Measurements from ENCODE around the gene MRTFB.

Gene MRTFB

DNA sequence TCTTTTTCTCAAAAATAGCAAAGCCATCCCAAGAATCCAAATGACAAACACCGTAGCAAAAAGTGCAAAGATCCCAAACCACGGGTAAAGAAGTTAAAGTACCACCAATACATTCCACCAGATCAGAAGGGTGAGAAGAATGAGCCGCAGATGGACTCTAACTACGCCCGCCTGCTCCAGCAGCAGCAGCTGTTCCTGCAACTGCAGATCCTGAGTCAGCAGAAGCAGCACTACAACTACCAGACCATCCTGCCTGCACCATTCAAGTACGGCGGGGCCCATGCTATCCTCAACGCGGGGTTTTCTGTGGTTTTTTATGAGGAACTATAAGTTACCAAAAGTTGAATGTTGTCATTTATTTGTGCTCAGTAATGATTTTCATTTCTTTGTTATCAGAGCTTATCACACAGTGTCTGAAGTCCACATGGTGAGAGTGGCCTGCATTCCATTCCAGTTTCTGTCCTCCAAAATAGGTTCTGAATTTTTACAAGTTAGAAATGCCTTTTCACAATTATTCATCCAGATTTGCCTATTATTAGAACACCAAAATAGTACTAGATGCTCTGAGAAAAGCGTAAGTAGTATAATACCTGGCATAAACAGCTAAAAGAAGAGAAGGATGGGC is 169.2 kb downstream of the MRTFB start:
- H3K4me3 ChIP-seq (ENCODE audit: low read length in 2 of 2) = no peak overlapping the region
- H3K36me3 ChIP-seq (ENCODE audit: control insufficient read depth in 2 of 2, insufficient read depth in 2 of 2, low read length in 2 of 2) = peaks cover 58 to 64% of the 10 kb centered on the region in 2 donors
- no peaks in the 10 kb centered on the region for H3K9me3 ChIP-seq (ENCODE audit: control insufficient read depth in 2 of 2, low read length in 2 of 2)
- no peak overlapping the region for H3K27ac ChIP-seq (ENCODE audit: low read length)
- H3K27me3 ChIP-seq (ENCODE audit: control insufficient read depth in 1 of 2, insufficient read depth in 2 of 2, low read length in 2 of 2) = no peaks in the 10 kb centered on the region
- no peaks in the 10 kb centered on the region for H3K4me1 ChIP-seq (ENCODE audit: control insufficient read depth, insufficient read depth, low read length)
- H3K9ac ChIP-seq (ENCODE audit: low read length in 2 of 2) = no peak overlapping the region

DNA sequence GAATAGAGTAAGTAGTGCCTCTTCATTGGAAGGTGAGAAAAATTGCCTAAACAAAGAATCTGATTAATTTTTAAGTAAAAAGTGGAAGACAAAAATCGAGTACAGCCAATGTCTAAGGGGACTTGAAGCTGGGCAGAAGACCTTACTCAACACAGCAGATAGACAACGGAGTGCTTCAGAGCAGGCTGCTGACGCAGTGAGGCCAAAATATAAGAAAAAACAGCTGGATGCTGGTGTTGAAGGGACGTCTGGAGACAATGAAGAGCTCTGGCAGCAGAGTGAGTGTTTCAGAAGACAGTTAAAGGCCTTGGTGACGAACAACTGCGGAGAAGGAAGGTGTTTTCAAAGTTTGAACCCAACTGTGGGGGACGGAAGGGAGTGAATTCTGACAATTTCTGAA is 169.8 kb downstream of the MRTFB start:
- Histone ChIP-seq H3K9ac (ENCODE audit: low read length in 2 of 2) (no peak overlapping the region), H3K27ac (ENCODE audit: low read length) (no peak overlapping the region), H3K27me3 (ENCODE audit: control insufficient read depth in 1 of 2, insufficient read depth in 2 of 2, low read length in 2 of 2) (no peaks in the 10 kb centered on the region), H3K4me1 (ENCODE audit: control insufficient read depth, insufficient read depth, low read length) (no peaks in the 10 kb centered on the region), H3K4me3 (ENCODE audit: low read length in 2 of 2) (no peak overlapping the region), H3K9me3 (ENCODE audit: control insufficient read depth in 2 of 2, low read length in 2 of 2) (no peaks in the 10 kb centered on the region), H3K36me3 (ENCODE audit: control insufficient read depth in 2 of 2, insufficient read depth in 2 of 2, low read length in 2 of 2) (peaks cover 57 to 65% of the 10 kb centered on the region in 2 donors)

DNA sequence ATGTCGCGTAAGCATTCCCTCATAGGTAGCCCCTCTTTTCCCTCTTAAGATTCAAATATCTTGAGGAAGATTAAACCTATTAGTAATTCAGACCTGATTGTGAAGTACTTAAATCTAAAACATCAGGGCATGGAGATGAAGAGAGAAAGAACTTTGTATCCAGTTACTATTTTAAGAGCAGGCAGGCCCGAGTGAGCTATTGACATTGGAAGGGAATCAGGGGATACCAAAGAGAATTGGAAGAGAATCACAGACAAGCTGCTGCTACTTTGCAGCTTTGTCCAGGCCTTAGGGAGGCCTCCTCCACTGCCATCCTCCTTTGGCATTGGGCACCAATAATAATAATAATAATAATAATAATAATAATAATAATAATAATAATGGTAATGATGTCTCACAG is 170.5 kb downstream of the MRTFB start:
- H3K4me1 ChIP-seq (ENCODE audit: control insufficient read depth, insufficient read depth, low read length) = no peaks in the 10 kb centered on the region
- H3K9ac ChIP-seq (ENCODE audit: low read length in 2 of 2) = no peak overlapping the region
- no peaks in the 10 kb centered on the region for H3K9me3 ChIP-seq (ENCODE audit: control insufficient read depth in 2 of 2, low read length in 2 of 2)
- H3K27ac ChIP-seq (ENCODE audit: low read length) = no peak overlapping the region
- peaks cover 57 to 65% of the 10 kb centered on the region in 2 donors for H3K36me3 ChIP-seq (ENCODE audit: control insufficient read depth in 2 of 2, insufficient read depth in 2 of 2, low read length in 2 of 2)
- no peaks in the 10 kb centered on the region for H3K27me3 ChIP-seq (ENCODE audit: control insufficient read depth in 1 of 2, insufficient read depth in 2 of 2, low read length in 2 of 2)
- H3K4me3 ChIP-seq (ENCODE audit: low read length in 2 of 2) = no peak overlapping the region

DNA sequence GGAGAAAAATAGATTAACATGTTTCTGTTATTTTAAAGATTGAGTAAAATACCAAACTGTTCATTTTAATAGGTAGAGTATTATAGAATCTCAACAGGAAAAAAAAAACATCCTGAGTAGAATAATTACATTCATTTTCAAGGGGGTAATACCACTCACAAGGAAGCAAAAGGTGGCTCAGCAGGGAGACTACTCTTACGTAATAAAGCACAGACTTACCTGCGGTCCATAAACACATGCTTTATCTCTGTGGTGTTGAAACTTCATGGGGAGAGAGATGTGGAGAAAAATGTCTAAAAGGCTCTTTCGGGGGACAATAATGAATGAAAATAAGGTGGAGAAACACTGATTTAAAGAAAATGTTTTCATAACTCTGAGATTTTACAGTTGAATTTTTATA is 171.7 kb downstream of the MRTFB start:
- peaks cover 57 to 61% of the 10 kb centered on the region in 2 donors for H3K36me3 ChIP-seq (ENCODE audit: control insufficient read depth in 2 of 2, insufficient read depth in 2 of 2, low read length in 2 of 2)
- no peaks in the 10 kb centered on the region for H3K4me1 ChIP-seq (ENCODE audit: control insufficient read depth, insufficient read depth, low read length)
- no peak overlapping the region for H3K9ac ChIP-seq (ENCODE audit: low read length in 2 of 2)
- no peaks in the 10 kb centered on the region for H3K9me3 ChIP-seq (ENCODE audit: control insufficient read depth in 2 of 2, low read length in 2 of 2)
- H3K4me3 ChIP-seq (ENCODE audit: low read length in 2 of 2) = no peak overlapping the region
- H3K27me3 ChIP-seq (ENCODE audit: control insufficient read depth in 1 of 2, insufficient read depth in 2 of 2, low read length in 2 of 2) = no peaks in the 10 kb centered on the region
- H3K27ac ChIP-seq (ENCODE audit: low read length) = no peak overlapping the region

DNA sequence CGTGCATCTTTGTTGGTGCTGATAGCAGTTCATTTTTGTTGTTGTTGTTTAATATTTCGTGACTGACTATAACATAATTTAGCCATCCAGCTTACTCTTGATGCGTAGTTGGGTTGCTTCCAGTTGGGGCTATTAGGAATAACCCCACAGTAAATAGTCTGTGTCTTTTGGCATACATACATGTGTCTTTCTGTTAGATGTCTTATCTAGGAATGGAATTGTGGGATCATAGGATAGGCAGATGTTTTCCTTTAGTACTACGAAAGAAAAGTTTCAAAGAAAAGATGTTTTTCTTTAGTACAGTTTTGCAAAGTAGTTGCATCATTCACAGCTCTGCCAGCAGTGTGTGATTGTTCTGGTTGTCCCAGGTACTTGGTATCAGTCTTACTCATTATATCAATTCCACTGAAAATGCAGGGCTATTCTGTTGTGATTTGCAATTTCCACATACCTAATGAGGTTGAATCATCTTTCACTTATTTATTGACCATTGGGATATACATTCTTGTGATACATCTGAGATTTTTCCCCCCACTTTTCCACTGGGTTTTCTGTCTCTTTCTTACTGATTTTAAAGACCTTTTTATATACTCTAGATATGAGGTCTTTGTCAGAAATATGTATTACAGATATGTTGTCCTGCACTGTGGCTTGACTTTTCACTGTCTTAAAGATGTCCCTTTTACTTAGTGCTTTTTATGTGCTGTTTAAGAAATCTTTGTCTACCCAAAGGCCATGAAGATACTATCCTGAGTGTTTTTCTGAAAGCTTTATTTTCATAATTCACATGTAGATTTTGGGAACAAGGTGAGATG is 173.3 kb downstream of the MRTFB start:
- H3K4me3 ChIP-seq (ENCODE audit: low read length in 2 of 2) = no peak overlapping the region
- H3K27me3 ChIP-seq (ENCODE audit: control insufficient read depth in 1 of 2, insufficient read depth in 2 of 2, low read length in 2 of 2) = no peaks in the 10 kb centered on the region
- H3K36me3 ChIP-seq (ENCODE audit: control insufficient read depth in 2 of 2, insufficient read depth in 2 of 2, low read length in 2 of 2) = peaks cover 57 to 67% of the 10 kb centered on the region in 2 donors

DNA sequence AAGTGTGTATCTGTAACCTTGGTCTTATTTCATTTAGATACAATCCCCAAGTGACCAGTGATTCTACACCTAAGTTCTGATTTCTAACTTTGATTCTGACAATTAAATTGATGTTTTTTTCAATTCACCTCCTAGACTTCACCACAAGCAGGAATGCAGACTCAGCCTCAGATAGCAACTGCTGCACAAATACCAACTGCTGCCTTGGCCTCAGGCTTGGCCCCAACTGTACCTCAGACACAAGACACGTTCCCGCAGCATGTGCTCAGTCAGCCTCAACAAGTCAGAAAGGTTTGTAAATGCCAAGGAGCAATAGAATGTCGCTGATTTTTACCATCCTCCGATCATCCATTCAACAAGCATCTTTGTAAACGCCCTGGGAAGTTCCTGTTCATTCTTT is 177.7 kb downstream of the MRTFB start:
- no peak overlapping the region for H3K9ac ChIP-seq (ENCODE audit: low read length in 2 of 2)
- no peaks in the 10 kb centered on the region for H3K4me1 ChIP-seq (ENCODE audit: control insufficient read depth, insufficient read depth, low read length)
- peaks cover 70 to 77% of the 10 kb centered on the region in 2 donors for H3K36me3 ChIP-seq (ENCODE audit: control insufficient read depth in 2 of 2, insufficient read depth in 2 of 2, low read length in 2 of 2)
- no peak overlapping the region for H3K27ac ChIP-seq (ENCODE audit: low read length)
- no peaks in the 10 kb centered on the region for H3K9me3 ChIP-seq (ENCODE audit: control insufficient read depth in 2 of 2, low read length in 2 of 2)
- no peak overlapping the region for H3K4me3 ChIP-seq (ENCODE audit: low read length in 2 of 2)
- no peaks in the 10 kb centered on the region for H3K27me3 ChIP-seq (ENCODE audit: control insufficient read depth in 1 of 2, insufficient read depth in 2 of 2, low read length in 2 of 2)

More for the DNA sequence above, 173.3 kb downstream of the MRTFB start:
- H3K9me3 ChIP-seq (ENCODE audit: control insufficient read depth in 2 of 2, low read length in 2 of 2) = no peaks in the 10 kb centered on the region
- no peak overlapping the region for H3K27ac ChIP-seq (ENCODE audit: low read length)
- no peaks in the 10 kb centered on the region for H3K4me1 ChIP-seq (ENCODE audit: control insufficient read depth, insufficient read depth, low read length)
- no peak overlapping the region for H3K9ac ChIP-seq (ENCODE audit: low read length in 2 of 2)

DNA sequence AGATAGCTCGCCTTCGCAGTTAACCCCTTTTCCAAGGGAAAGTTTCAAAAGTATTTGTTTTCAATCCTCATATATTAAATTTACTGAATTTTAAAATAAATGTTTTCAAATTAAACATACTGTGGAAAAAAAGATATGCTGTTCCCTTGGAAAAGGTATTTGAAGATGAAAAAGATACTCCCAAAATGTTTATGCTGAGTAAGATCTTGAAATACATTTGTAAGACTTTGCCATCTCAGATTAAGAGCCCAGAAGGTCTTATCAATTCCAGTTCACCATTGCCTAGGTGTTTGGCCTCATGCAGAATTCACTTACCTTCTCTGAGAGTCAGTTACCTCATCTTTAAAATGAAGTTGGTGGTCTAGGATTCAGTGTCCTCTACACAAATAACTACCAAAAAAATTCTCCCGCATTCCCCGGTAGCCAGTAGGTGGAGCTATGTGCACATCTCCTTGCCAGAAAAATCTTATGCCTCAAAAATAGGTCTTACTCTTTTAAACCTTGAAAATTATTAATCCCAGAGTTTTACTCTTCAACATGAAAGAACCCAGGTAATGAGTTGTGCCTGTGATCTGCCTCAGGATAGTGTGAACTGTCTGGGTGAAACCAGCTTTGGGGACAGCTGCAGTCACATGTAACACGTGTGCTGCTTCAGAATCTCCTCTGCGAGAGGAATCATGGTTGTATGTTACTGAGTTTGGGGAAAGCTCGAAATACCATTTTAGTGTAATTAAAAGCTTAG is 178.3 kb downstream of the MRTFB start:
- H3K4me1 ChIP-seq (ENCODE audit: control insufficient read depth, insufficient read depth, low read length) = no peaks in the 10 kb centered on the region
- no peaks in the 10 kb centered on the region for H3K9me3 ChIP-seq (ENCODE audit: control insufficient read depth in 2 of 2, low read length in 2 of 2)
- H3K27ac ChIP-seq (ENCODE audit: low read length) = no peak overlapping the region
- H3K9ac ChIP-seq (ENCODE audit: low read length in 2 of 2) = no peak overlapping the region
- H3K27me3 ChIP-seq (ENCODE audit: control insufficient read depth in 1 of 2, insufficient read depth in 2 of 2, low read length in 2 of 2) = no peaks in the 10 kb centered on the region
- H3K36me3 ChIP-seq (ENCODE audit: control insufficient read depth in 2 of 2, insufficient read depth in 2 of 2, low read length in 2 of 2) = peaks cover 75 to 78% of the 10 kb centered on the region in 2 donors
- no peak overlapping the region for H3K4me3 ChIP-seq (ENCODE audit: low read length in 2 of 2)

DNA sequence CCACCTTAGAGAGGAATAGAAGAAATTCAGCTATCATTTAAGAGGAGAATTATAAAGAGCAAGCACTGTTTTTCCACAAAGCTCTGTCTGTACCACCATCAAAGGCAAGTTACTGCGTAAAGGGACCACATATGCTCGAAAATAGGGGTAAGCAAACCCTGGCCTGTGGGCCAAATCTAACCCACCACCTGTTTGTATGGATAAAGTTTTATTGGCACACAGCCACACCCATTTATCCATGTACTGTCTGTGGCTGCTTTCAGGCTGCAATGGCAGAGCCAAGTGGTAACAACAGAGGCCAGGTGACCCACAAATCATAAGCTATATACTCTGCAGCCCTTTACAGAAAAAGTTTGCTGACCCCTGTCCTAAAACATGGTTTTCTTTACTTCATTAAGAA is 180.3 kb downstream of the MRTFB start:
- H3K4me1 ChIP-seq (ENCODE audit: control insufficient read depth, insufficient read depth, low read length) = no peaks in the 10 kb centered on the region
- H3K9ac ChIP-seq (ENCODE audit: low read length in 2 of 2) = no peak overlapping the region
- H3K4me3 ChIP-seq (ENCODE audit: low read length in 2 of 2) = no peak overlapping the region
- no peak overlapping the region for H3K27ac ChIP-seq (ENCODE audit: low read length)
- peaks cover 68 to 71% of the 10 kb centered on the region in 2 donors for H3K36me3 ChIP-seq (ENCODE audit: control insufficient read depth in 2 of 2, insufficient read depth in 2 of 2, low read length in 2 of 2)
- H3K27me3 ChIP-seq (ENCODE audit: control insufficient read depth in 1 of 2, insufficient read depth in 2 of 2, low read length in 2 of 2) = no peaks in the 10 kb centered on the region
- H3K9me3 ChIP-seq (ENCODE audit: control insufficient read depth in 2 of 2, low read length in 2 of 2) = no peaks in the 10 kb centered on the region

DNA sequence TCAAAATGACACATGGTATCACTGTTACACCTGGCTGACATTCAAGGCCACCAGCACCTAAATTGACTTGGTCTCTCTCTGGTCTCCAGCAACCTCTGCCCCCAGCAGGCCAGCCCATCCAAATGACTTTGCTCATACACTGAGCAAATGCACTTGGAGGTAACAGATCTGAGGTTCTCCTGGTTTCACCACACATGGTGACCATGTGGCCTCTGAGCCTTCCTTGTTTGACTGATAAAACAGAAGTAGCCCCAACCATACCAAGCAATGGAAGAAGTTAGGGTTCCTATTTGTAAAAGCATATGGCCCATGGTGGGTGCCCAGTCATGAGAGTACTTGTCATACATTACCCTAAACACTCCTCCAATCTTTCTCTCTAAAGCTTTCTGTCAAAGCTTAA is 181.7 kb downstream of the MRTFB start:
- Histone ChIP-seq H3K9me3 (ENCODE audit: control insufficient read depth in 2 of 2, low read length in 2 of 2) (no peaks in the 10 kb centered on the region), H3K27me3 (ENCODE audit: control insufficient read depth in 1 of 2, insufficient read depth in 2 of 2, low read length in 2 of 2) (no peaks in the 10 kb centered on the region), H3K36me3 (ENCODE audit: control insufficient read depth in 2 of 2, insufficient read depth in 2 of 2, low read length in 2 of 2) (peaks cover 62 to 74% of the 10 kb centered on the region in 2 donors), H3K27ac (ENCODE audit: low read length) (no peak overlapping the region), H3K9ac (ENCODE audit: low read length in 2 of 2) (no peak overlapping the region), H3K4me3 (ENCODE audit: low read length in 2 of 2) (no peak overlapping the region), H3K4me1 (ENCODE audit: control insufficient read depth, insufficient read depth, low read length) (no peaks in the 10 kb centered on the region)

DNA sequence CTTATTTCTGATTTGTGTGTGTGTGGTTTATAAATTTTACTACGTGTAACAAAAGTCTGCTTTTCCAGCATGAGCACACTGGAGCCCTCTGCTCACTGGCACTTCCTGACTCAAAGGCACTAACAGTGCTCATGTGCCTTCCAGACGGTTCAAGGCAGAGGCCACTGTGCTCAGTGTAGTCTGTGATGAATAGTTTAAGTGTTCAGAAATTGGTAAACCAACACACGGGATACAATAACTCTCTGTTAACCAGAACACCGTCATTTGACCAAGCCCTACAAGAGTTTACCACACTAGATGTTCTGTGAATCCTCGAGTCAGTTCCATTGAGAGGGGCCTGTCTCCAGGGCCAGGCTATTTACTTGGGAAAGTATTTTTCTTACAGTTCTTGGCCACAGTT is 191.9 kb downstream of the MRTFB start:
- no peak overlapping the region for H3K9ac ChIP-seq (ENCODE audit: low read length in 2 of 2)
- H3K4me3 ChIP-seq (ENCODE audit: low read length in 2 of 2) = no peak overlapping the region
- no peaks in the 10 kb centered on the region for H3K27me3 ChIP-seq (ENCODE audit: control insufficient read depth in 1 of 2, insufficient read depth in 2 of 2, low read length in 2 of 2)
- no peak overlapping the region for H3K27ac ChIP-seq (ENCODE audit: low read length)
- H3K4me1 ChIP-seq (ENCODE audit: control insufficient read depth, insufficient read depth, low read length) = no peaks in the 10 kb centered on the region
- H3K9me3 ChIP-seq (ENCODE audit: control insufficient read depth in 2 of 2, low read length in 2 of 2) = no peaks in the 10 kb centered on the region
- peaks cover 65 to 66% of the 10 kb centered on the region in 2 donors for H3K36me3 ChIP-seq (ENCODE audit: control insufficient read depth in 2 of 2, insufficient read depth in 2 of 2, low read length in 2 of 2)
